Measurements from ENCODE around the gene GPATCH1.
"Not testable (repeated sequence)": the region's sequence is repeated elsewhere in the genome, so short reads cannot be mapped to it uniquely, and the experiment has no call there.

Gene GPATCH1, protein sequence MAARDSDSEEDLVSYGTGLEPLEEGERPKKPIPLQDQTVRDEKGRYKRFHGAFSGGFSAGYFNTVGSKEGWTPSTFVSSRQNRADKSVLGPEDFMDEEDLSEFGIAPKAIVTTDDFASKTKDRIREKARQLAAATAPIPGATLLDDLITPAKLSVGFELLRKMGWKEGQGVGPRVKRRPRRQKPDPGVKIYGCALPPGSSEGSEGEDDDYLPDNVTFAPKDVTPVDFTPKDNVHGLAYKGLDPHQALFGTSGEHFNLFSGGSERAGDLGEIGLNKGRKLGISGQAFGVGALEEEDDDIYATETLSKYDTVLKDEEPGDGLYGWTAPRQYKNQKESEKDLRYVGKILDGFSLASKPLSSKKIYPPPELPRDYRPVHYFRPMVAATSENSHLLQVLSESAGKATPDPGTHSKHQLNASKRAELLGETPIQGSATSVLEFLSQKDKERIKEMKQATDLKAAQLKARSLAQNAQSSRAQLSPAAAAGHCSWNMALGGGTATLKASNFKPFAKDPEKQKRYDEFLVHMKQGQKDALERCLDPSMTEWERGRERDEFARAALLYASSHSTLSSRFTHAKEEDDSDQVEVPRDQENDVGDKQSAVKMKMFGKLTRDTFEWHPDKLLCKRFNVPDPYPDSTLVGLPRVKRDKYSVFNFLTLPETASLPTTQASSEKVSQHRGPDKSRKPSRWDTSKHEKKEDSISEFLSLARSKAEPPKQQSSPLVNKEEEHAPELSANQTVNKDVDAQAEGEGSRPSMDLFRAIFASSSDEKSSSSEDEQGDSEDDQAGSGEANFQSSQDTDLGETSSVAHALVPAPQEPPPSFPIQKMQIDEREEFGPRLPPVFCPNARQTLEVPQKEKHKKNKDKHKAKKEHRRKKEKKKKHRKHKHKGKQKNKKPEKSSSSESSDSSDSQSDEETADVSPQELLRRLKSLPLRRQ

DNA sequence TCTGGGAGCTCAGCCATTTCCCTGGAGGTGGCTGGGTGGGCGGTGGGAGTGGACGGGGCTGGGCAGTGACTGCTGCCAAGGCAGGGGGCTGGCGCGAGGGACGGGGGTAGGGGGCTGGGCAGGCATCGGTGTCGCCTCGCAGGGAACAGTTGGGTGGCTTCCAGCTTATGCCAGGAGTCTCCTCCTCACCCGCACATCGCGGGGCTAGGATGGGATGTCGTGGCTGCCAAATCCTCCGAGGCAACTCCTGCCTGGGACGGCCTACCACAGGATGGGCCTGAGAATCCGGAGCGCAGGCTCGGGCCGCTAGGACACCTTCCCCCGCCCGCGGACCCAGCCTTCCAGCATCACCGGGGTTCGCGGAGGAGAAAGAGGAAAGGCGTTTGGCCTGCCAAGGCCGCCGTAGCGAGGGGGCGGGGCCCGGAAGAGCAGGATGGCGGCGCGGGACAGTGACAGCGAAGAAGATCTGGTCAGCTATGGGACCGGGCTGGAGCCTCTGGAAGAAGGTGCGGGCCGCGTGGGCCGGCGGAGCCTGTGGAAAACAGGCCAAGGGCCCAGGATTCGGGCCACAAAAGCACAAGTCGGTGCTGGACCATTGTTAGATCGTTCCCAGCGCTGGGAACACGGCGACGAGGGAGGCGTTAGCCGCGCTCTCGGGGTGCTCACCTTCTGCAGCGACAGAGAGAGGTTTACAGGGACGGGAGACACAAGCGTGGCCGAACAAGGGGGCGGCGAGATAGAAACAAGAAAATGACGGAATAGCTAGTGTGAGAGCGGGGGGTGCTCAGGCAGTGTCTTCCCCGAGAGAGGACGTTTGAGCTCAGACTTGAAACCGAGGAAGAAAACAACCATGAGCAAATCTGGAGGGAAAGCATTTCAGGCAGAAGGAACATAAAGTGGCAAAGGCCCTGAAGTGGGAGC lies at the start of gene GPATCH1:
TSS of gene GPATCH1 (plus strand) at position 421 of the 921 bp plus-strand sequence. CDS start at position 434, 13 bp downstream.
- no peak within 1 kb of the TSS for H3K27ac ChIP-seq (ENCODE audit: low read length)
- H3K4me3 ChIP-seq (ENCODE audit: low read length), result peak within 1 kb of the TSS; percentile 97
- H3K4me1 ChIP-seq (ENCODE audit: insufficient read depth, low read length), result no peaks in the 10 kb centered on the region
- no peaks in the 10 kb centered on the region for H3K9me3 ChIP-seq (ENCODE audit: insufficient read depth, low read depth, low read length)
- peak within 1 kb of the TSS; percentile 91 for H3K9ac ChIP-seq (ENCODE audit: low read depth, low read length)
- no peaks in the 10 kb centered on the region for H3K27me3 ChIP-seq (ENCODE audit: insufficient read depth, low read length)
- no peaks in the 10 kb centered on the region; the same call in 1 of the 2 replicates for H3K36me3 ChIP-seq (ENCODE audit: insufficient read depth, low read depth, low read length)

DNA sequence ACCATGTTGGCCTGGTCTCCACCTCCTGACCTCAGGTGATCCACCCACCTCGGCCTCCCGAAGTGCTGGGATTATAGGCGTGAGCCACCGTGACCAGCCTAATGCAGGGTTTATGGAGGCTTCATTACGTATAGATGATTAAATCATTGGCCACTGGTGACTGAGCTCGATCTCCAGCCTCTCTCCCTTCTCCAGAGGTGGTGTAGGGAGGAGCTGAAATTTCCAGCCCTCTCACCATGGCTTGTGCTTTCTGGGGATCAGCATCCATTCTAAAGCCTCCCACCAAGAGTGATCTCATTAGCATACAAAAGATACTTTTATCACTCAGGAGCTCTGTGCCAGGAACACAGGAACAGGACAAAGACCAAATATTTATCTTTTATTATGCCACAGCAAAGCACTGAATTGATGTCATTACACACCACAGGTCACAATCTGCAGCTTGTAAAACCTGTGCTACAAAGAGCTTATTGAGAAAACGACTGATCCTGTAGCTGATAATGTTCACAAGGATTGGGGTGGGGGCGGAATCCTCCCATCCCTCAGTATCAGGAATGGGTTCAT lies 48.7 kb upstream of the GPATCH1 start:
- Histone ChIP-seq H3K4me1 (ENCODE audit: insufficient read depth, low read length) (peaks cover 6% of the 10 kb centered on the region; the same call in 1 of the 2 replicates), H3K27ac (ENCODE audit: low read length) (no peak overlapping the region), H3K36me3 (ENCODE audit: insufficient read depth, low read depth, low read length) (peaks cover 6% of the 10 kb centered on the region), H3K4me3 (ENCODE audit: low read length) (peak overlapping the region; percentile 15; the same call in 1 of the 2 replicates), H3K9me3 (ENCODE audit: insufficient read depth, low read depth, low read length) (peaks cover 10% of the 10 kb centered on the region; the same call in 1 of the 2 replicates), H3K27me3 (ENCODE audit: insufficient read depth, low read length) (no peaks in the 10 kb centered on the region), H3K9ac (ENCODE audit: low read depth, low read length) (peak overlapping the region; percentile 59; the same call in 1 of the 2 replicates)

DNA sequence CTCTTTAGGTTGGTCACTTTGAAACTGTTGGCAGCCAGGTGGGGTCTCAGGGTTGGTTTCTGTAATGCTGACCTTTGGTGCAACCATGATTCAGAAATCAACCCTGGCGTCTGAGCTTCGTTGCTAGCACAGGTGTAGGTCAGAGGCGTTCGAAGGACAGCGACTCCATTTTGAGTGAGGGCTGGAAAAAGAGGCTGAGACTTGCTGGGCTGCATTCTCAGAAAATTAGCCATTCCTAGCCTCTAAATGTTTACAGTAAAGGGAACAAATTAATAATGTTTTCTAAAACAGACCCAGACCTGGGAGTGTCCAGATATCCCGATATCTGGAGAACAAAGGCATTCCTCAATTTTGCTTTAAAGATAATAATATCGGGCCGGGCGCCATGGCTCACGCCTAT lies 45.5 kb upstream of the GPATCH1 start:
- H3K9me3 ChIP-seq (ENCODE audit: insufficient read depth, low read depth, low read length), result no peaks in the 10 kb centered on the region
- H3K4me3 ChIP-seq (ENCODE audit: low read length), result no peak overlapping the region
- H3K4me1 ChIP-seq (ENCODE audit: insufficient read depth, low read length), result peaks cover 6% of the 10 kb centered on the region; the same call in 1 of the 2 replicates
- no peak overlapping the region for H3K27ac ChIP-seq (ENCODE audit: low read length)
- H3K9ac ChIP-seq (ENCODE audit: low read depth, low read length), result no peak overlapping the region
- no peaks in the 10 kb centered on the region for H3K27me3 ChIP-seq (ENCODE audit: insufficient read depth, low read length)
- H3K36me3 ChIP-seq (ENCODE audit: insufficient read depth, low read depth, low read length), result no peaks in the 10 kb centered on the region; the same call in 1 of the 2 replicates

DNA sequence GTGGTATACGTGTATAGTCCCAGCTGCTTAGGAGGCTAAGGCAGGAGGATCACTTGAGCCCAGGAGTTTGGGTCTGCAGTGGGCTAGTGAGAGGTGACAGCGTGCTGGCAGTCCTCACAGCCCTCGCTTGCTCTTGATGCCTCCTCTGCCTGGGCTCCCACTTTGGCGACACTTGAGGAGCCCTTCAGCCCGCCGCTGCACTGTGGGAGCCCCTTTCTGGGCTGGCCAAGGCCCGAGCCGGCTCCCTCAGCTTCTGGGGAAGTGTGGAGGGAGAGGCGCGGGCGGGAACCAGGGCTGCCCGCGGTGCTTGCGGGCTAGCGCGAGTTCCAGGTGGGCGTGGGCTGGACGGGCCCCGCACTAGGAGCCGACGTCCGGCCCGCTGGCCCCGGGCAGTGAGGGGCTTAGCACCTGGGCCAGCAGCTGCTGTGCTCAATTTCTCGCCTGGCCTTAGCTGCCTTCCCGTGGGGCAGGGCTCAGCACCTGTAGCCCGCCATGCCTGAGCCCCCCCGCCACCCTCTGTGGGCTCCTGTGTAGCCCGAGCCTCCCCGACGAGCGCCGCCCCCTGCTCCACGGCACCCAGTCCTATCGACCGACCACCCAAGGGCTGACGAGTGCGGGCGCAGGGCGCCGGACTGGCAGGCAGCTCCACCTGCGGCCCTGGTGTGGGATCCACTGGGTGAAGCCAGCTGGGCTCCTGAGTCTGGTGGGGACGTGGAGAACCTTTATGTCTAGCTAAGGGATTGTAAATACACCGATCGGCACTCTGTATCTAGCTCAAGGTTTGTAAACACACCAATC lies 44.4 kb upstream of the GPATCH1 start:
- H3K9ac ChIP-seq (ENCODE audit: low read depth, low read length); H3K9me3 ChIP-seq (ENCODE audit: insufficient read depth, low read depth, low read length); H3K4me1 ChIP-seq (ENCODE audit: insufficient read depth, low read length); H3K27ac ChIP-seq (ENCODE audit: low read length); H3K4me3 ChIP-seq (ENCODE audit: low read length); H3K27me3 ChIP-seq (ENCODE audit: insufficient read depth, low read length); H3K36me3 ChIP-seq (ENCODE audit: insufficient read depth, low read depth, low read length): not testable (repeated sequence)

DNA sequence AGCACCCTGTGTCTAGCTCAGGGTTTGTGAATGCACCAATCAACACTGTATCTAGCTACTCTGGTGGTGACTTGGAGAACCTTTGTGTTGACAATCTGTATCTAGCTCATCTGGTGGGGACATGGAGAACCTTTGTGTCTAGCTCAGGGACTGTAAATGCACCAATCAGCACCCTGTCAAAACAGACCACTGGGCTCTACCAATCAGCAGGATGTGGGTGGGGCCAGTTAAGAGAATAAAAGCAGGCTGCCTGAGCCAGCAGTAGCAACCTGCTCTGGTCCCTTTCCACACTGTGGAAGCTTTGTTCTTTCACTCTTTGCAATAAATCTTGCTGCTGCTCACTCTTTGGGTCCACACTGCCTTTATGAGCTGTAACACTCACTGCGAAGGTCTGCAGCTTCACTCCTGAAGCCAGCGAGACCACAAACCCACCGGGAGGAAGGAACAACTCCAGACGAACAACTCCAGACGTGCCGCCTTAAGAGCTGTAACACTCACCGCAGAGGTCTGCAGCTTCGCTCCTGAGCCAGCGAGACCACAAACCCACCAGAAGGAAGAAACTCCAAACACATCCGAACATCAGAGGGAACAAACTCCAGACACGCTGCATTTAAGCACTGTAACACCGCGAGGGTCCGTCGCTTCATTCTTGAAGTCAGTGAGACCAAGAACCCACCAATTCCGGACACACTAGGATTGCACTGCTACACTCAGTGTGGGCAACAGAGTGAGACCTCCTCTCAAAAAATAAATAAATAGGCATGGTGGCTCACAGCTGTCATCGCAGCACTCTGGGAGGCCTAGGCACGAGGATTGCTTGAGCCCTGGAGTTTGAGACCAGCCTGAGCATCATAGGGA lies 43.6 kb upstream of the GPATCH1 start:
- H3K27ac ChIP-seq (ENCODE audit: low read length); H3K9ac ChIP-seq (ENCODE audit: low read depth, low read length); H3K4me3 ChIP-seq (ENCODE audit: low read length); H3K27me3 ChIP-seq (ENCODE audit: insufficient read depth, low read length); H3K9me3 ChIP-seq (ENCODE audit: insufficient read depth, low read depth, low read length); H3K4me1 ChIP-seq (ENCODE audit: insufficient read depth, low read length); H3K36me3 ChIP-seq (ENCODE audit: insufficient read depth, low read depth, low read length): not testable (repeated sequence)

DNA sequence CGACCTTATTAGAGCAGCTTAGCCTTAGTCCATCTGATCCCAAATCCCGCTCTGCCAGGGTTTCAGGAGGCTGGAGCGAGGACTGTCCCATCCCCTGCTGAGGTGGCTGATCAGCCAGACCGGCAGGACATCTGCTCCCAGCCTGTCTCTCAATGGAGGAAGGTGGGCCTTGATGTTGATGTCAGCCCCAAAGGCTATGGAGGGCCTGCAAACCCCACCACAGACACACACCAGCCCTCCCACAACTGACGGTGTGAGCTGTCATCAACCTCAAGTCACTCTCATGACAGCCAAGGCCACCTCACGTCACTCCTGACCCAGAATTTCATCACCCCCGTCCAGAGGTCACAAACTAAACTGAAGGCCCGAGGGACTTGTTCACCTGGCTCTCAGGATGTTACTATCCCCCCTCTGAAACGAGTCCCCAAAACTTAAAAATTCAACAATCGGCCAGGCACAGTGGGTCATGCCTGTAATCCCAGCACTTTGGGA lies 41.8 kb upstream of the GPATCH1 start:
- peaks cover 4% of the 10 kb centered on the region; the same call in 1 of the 2 replicates for H3K4me1 ChIP-seq (ENCODE audit: insufficient read depth, low read length)
- H3K9me3 ChIP-seq (ENCODE audit: insufficient read depth, low read depth, low read length), result no peaks in the 10 kb centered on the region
- H3K4me3 ChIP-seq (ENCODE audit: low read length), result no peak overlapping the region
- H3K27ac ChIP-seq (ENCODE audit: low read length), result no peak overlapping the region
- no peaks in the 10 kb centered on the region for H3K27me3 ChIP-seq (ENCODE audit: insufficient read depth, low read length)
- H3K36me3 ChIP-seq (ENCODE audit: insufficient read depth, low read depth, low read length), result peaks cover 10% of the 10 kb centered on the region; the same call in 1 of the 2 replicates
- no peak overlapping the region for H3K9ac ChIP-seq (ENCODE audit: low read depth, low read length)

DNA sequence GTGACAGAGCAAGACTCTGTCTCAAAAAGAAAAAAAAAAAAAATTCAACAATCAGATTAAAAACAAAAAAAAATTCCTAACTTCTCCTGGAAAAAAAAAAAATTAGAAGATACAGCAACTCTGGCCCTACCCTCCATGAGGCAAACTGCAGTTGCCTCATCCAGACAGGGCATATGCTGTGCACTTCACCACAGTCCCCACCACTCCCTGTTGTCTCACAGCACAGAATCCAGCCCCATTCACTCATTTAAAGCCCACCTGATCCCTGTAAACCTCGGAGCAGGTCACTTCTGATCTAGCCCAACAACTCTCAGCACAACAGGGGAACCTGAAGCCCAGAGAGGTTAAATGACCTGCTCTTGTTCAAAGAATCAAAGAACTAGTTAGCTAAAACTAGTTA lies 41.2 kb upstream of the GPATCH1 start:
- Histone ChIP-seq H3K9me3 (ENCODE audit: insufficient read depth, low read depth, low read length) (no peaks in the 10 kb centered on the region), H3K4me1 (ENCODE audit: insufficient read depth, low read length) (peaks cover 4% of the 10 kb centered on the region; the same call in 1 of the 2 replicates), H3K27me3 (ENCODE audit: insufficient read depth, low read length) (no peaks in the 10 kb centered on the region), H3K27ac (ENCODE audit: low read length) (no peak overlapping the region), H3K36me3 (ENCODE audit: insufficient read depth, low read depth, low read length) (peaks cover 10% of the 10 kb centered on the region; the same call in 1 of the 2 replicates), H3K9ac (ENCODE audit: low read depth, low read length) (no peak overlapping the region), H3K4me3 (ENCODE audit: low read length) (no peak overlapping the region)

DNA sequence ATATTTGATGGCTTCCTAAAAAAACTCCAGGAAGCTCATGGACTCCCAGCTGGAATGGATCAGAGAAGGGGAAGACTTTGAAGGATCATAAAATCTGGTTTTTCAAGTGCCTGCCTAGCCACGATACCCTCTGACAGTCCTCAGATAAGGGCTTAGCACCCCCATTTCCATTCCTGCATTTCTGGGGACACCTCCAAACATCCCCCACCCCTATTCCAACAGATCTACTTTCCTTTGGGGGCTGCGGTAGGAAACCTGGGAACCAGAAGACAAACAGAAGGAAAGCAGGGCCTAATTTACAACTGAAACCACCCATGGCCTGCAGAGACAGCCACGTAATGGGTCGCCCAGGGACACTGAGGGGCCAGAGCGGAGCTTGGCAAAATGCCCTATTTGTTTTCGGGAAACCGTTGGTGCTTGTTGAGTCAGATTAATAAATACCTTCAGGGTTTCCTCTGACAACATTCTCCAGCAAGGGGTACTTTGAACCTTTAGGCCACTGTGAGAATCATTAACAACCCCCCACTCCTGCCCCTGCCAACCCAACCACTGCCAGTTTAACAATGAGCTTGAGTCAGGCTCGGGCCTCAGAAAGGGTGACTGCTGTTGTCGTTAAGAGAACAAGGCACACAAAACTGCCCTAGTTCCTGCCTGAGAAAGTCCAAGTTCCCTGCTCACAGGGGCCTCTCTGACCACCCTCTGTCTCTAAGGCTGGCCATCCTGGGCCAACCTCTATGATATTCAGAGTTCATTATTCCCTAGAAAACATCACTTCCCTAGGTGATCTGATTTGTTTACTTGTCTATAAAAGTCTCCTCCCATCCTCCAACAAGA lies 39.8 kb upstream of the GPATCH1 start:
- H3K4me1 ChIP-seq (ENCODE audit: insufficient read depth, low read length), result peaks cover 4% of the 10 kb centered on the region; the same call in 1 of the 2 replicates
- peak overlapping the region; percentile 52; the same call in 1 of the 2 replicates for H3K9ac ChIP-seq (ENCODE audit: low read depth, low read length)
- no peak overlapping the region for H3K27ac ChIP-seq (ENCODE audit: low read length)

DNA sequence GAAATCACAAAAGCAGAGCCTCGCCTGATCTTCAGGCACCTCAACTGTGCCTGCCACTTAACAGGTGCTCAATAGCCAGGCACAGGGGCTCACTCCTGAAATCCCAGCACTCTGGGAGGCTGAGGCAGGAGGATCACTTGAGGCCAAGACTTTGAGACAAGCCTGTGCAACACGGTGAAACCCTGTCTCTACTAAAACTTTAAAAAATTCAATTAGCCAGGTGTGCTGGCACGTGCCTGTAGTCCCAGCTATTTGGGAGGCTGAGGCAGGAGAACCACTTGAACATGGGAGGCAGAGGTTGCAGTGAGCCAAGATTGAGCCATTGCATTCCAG lies 39.2 kb upstream of the GPATCH1 start:
- not testable (repeated sequence) for H3K9me3 ChIP-seq (ENCODE audit: insufficient read depth, low read depth, low read length); H3K4me3 ChIP-seq (ENCODE audit: low read length); H3K27ac ChIP-seq (ENCODE audit: low read length); H3K4me1 ChIP-seq (ENCODE audit: insufficient read depth, low read length); H3K9ac ChIP-seq (ENCODE audit: low read depth, low read length); H3K27me3 ChIP-seq (ENCODE audit: insufficient read depth, low read length); H3K36me3 ChIP-seq (ENCODE audit: insufficient read depth, low read depth, low read length)

More for the DNA sequence above, 39.8 kb upstream of the GPATCH1 start:
- Histone ChIP-seq H3K4me3 (ENCODE audit: low read length) (no peak overlapping the region), H3K27me3 (ENCODE audit: insufficient read depth, low read length) (no peaks in the 10 kb centered on the region), H3K9me3 (ENCODE audit: insufficient read depth, low read depth, low read length) (no peaks in the 10 kb centered on the region), H3K36me3 (ENCODE audit: insufficient read depth, low read depth, low read length) (peaks cover 10% of the 10 kb centered on the region; the same call in 1 of the 2 replicates)
